ENCODE measurements around the gene CTNNA2. TPM values are rescaled to one million over a fixed set of nuclear protein-coding genes. Genes with fewer than 3 reads are reported as not detected.

CTNNA2 gene
- total and polyA plus RNA-seq, 12 donors, result 0.12 to 5.0 (median 1.4) TPM; not detected in 1

DNA sequence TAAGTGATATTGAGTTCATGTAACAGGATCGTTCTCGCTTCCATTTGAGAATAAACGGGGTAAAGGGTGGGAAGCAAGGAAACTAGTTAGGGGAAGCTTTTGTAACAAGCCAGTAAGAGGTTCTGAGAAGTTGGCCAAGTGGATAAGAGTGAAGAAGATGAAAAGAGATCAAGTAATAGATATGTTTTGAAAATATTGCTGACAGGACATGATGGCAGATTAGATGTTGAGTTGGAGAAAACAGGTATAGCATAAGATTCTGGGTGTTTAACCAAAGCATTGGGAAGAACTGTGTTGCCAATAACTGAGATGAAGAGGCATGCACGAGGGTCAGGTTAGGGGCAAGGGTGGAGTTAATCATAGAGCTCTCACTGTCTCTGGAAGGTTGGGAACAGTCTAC is 1121.7 kb downstream of the CTNNA2 start:
- Histone ChIP-seq H3K27me3 (no peaks in the 10 kb centered on the region), H3K4me3 (no peak overlapping the region), H3K9me3 (replicated peaks in 1 of 3) (no peaks in the 10 kb centered on the region), H3K4me1 (replicated peaks in 1 of 2) (no peaks in the 10 kb centered on the region), H3K36me3 (replicated peaks in 1 of 2) (no peaks in the 10 kb centered on the region), H3K27ac (no peak overlapping the region)
- WGBS, 4 donors, result 45 to 73% (median 64%) methylated on average over 4 of the region's 4 CpGs
- DNase-seq, result no peak
- TF ChIP-seq POLR2A (IDR thresholded peaks at IDR 0.05), result no peak
- TF ChIP-seq, protein P1, sequence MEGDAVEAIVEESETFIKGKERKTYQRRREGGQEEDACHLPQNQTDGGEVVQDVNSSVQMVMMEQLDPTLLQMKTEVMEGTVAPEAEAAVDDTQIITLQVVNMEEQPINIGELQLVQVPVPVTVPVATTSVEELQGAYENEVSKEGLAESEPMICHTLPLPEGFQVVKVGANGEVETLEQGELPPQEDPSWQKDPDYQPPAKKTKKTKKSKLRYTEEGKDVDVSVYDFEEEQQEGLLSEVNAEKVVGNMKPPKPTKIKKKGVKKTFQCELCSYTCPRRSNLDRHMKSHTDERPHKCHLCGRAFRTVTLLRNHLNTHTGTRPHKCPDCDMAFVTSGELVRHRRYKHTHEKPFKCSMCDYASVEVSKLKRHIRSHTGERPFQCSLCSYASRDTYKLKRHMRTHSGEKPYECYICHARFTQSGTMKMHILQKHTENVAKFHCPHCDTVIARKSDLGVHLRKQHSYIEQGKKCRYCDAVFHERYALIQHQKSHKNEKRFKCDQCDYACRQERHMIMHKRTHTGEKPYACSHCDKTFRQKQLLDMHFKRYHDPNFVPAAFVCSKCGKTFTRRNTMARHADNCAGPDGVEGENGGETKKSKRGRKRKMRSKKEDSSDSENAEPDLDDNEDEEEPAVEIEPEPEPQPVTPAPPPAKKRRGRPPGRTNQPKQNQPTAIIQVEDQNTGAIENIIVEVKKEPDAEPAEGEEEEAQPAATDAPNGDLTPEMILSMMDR (IDR thresholded peaks at IDR 0.05), result no peak
- intact Hi-C loops (cut with DNase I), result no loop called here

DNA sequence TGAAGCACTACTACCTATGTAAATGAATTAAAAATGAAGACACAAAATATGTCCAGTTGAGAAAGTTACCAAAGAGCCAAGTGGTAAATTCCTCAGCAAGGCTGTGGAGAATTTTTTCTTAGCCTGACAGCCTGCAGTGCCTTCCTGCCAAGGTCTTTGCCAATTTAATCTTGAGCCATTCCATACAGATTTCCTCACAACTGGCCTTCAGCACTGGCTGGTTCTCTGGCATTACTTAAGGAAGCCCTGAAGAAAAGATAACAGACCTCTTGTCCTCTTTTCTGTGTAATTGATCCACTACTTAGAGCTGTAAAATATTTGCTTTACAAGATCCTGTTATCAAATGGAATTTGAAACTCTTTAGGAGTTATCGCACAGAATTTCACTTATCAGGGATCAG is 1125.9 kb downstream of the CTNNA2 start:
- intact Hi-C loops (cut with DNase I), result no loop called here
- H3K27ac ChIP-seq, result no peak overlapping the region
- H3K4me3 ChIP-seq, result no peak overlapping the region
- no peaks in the 10 kb centered on the region for H3K9me3 ChIP-seq (replicated peaks in 1 of 3)
- no peaks in the 10 kb centered on the region for H3K4me1 ChIP-seq (replicated peaks in 1 of 2)
- TF ChIP-seq, protein P1 (IDR thresholded peaks at IDR 0.05), result no peak
- TF ChIP-seq POLR2A (IDR thresholded peaks at IDR 0.05), result no peak
- H3K36me3 ChIP-seq (replicated peaks in 1 of 2), result no peaks in the 10 kb centered on the region
- 30 to 75% (median 51%) methylated on average over 1 of the region's 1 CpG for WGBS, 4 donors
- H3K27me3 ChIP-seq, result no peaks in the 10 kb centered on the region
- DNase-seq, result peak in 1 of 7 donors; percentile 1

DNA sequence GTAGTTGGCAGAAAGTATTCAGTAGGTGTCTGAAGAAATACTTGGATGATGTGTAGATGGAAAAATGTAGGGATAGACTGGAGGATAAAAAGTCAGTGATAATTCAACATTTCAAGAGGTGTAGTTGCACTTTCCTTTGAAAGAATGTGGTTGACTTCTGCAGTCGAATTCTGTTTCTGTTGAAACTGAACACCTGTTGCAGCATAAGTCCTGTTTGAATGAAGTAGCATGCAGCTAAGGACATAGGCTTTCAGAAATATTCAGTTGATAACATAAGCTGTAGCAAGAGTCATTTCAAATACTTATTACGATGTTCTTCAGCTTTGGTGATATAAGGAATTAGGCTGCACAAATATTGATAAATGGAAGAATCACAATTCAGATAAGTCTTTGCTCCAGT is 1129.6 kb downstream of the CTNNA2 start:
- intact Hi-C loops (cut with DNase I), result no loop called here
- no peaks in the 10 kb centered on the region for H3K27me3 ChIP-seq
- H3K9me3 ChIP-seq (replicated peaks in 1 of 3), result no peaks in the 10 kb centered on the region
- 66 to 78% (median 71%) methylated on average over 2 of the region's 2 CpGs for WGBS, 4 donors
- H3K4me3 ChIP-seq, result no peak overlapping the region
- TF ChIP-seq, protein P1 (IDR thresholded peaks at IDR 0.05), result no peak
- no peak for TF ChIP-seq POLR2A (IDR thresholded peaks at IDR 0.05)
- no peak overlapping the region for H3K27ac ChIP-seq
- H3K36me3 ChIP-seq (replicated peaks in 1 of 2), result no peaks in the 10 kb centered on the region
- no peak for DNase-seq
- no peaks in the 10 kb centered on the region for H3K4me1 ChIP-seq (replicated peaks in 1 of 2)

DNA sequence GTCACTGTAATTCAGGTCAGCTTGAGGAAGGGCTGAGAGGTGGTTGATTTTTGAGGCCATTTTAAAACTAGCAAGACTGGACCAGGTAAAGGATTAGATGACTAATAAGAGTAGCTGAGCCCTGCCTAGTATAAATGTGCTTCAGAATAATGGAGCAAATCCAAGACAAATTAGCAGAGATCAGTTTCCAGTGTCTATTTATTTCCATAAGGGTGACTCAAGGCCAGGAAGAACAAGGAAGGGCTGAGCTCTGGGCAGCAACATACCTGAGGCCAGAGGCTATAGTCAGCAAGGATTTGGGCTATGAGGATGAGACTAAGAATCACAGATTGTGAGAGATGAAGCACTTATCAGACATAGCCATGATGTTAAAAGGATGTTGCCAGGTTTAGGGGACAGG is 1130.7 kb downstream of the CTNNA2 start:
- no peaks in the 10 kb centered on the region for H3K4me1 ChIP-seq (replicated peaks in 1 of 2)
- no peaks in the 10 kb centered on the region for H3K27me3 ChIP-seq
- intact Hi-C loops (cut with DNase I), result no loop called here
- TF ChIP-seq POLR2A (IDR thresholded peaks at IDR 0.05), result no peak
- TF ChIP-seq, protein P1 (IDR thresholded peaks at IDR 0.05), result no peak
- DNase-seq, result no peak
- H3K4me3 ChIP-seq, result no peak overlapping the region
- no peaks in the 10 kb centered on the region for H3K36me3 ChIP-seq (replicated peaks in 1 of 2)
- no peak overlapping the region for H3K27ac ChIP-seq
- H3K9me3 ChIP-seq (replicated peaks in 1 of 3), result no peaks in the 10 kb centered on the region
